GM19035 (cell line): Measurements from ENCODE around the gene SEMA3F.

Source experiments
- ATAC-seq: cut with Tn5 transposase; IDR thresholded peaks from one replicate; pipeline ENCODE4 v1.9.1; 2021; ENCODE audit not compliant: unreplicated experiment

Gene SEMA3F

GRCh38 chr3:50155491-50155878 is 361 bp downstream of the SEMA3F start:
- peak; percentile 11 for ATAC-seq

GRCh38 chr3:50155891-50156290 is 767 bp downstream of the SEMA3F start:
- no peak for ATAC-seq

GRCh38 chr3:50156549-50157493 is 1.7 kb downstream of the SEMA3F start:
- ATAC-seq = no peak

- no peak for ATAC-seq
Observed at GRCh38 chr3:50157827-50158529, 2.9 kb downstream of the SEMA3F start.

GRCh38 chr3:50158530-50159146 is 3.5 kb downstream of the SEMA3F start:
- ATAC-seq = no peak

- no peak for ATAC-seq
Observed at GRCh38 chr3:50160561-50160983, 5.4 kb downstream of the SEMA3F start.

GRCh38 chr3:50161320-50161719 is 6.2 kb downstream of the SEMA3F start:
- ATAC-seq = no peak

GRCh38 chr3:50162034-50162883 is 7.1 kb downstream of the SEMA3F start:
- ATAC-seq = no peak

- ATAC-seq = no peak
Observed at GRCh38 chr3:50163572-50164455, 8.7 kb downstream of the SEMA3F start.

- no peak for ATAC-seq
Observed at GRCh38 chr3:50164481-50164880, 9.4 kb downstream of the SEMA3F start.

GRCh38 chr3:50164984-50165909 is 10.1 kb downstream of the SEMA3F start:
- ATAC-seq = no peak

GRCh38 chr3:50165910-50166538 is 10.9 kb downstream of the SEMA3F start:
- no peak for ATAC-seq

- ATAC-seq = no peak
Observed at GRCh38 chr3:50166620-50167019, 11.5 kb downstream of the SEMA3F start.

GRCh38 chr3:50167069-50167840 is 12.1 kb downstream of the SEMA3F start:
- ATAC-seq = no peak

- ATAC-seq = no peak
Observed at GRCh38 chr3:50167841-50168209, 12.7 kb downstream of the SEMA3F start.

GRCh38 chr3:50168388-50168787 is 13.3 kb downstream of the SEMA3F start:
- no peak for ATAC-seq

GRCh38 chr3:50168791-50169190 is 13.7 kb downstream of the SEMA3F start:
- no peak for ATAC-seq
